GM10248 (cell line): ENCODE measurements around the gene CLEC4F.

Source experiments
- CTCF ChIA-PET: fragments of 300-600 bp; sonication (Branson Sonifier 250); formaldehyde crosslinking; extraction: SDS; loops from one replicate; lab custom pipeline; 2021; ENCODE audit warnings: antibody characterized with exemption; lab: Yijun Ruan, JAX
- POLR2A ChIA-PET: fragments of 350-650 bp; sonication (Branson Sonifier 250); formaldehyde crosslinking; extraction: SDS; loops from one replicate; lab custom pipeline; 2020; ENCODE audit warnings: antibody characterized with exemption; lab: Yijun Ruan, JAX
- DNase-seq: peaks from one replicate; pipeline ENCODE4 v3.0.0; 2012; ENCODE audit errors: extremely low spot score
- CTCF ChIP-seq: IDR thresholded peaks from 2 replicates; pipeline ENCODE4 v1.5.1; 2012; ENCODE audit warnings: mild to moderate bottlenecking, low read depth; ENCODE audit errors: extremely low read depth, missing control alignments, control extremely low read depth

Gene CLEC4F

GRCh38 chr2:70795164-70795995 is 25.0 kb downstream of the CLEC4F start:
- CTCF ChIA-PET: interaction anchor here (0.7 to 1.5 kb wide), 4 partner anchors 12 to 178 kb away, joined by 3 read pairs; no protein-coding TSS in a partner anchor
- TF ChIP-seq CTCF: no peak
- POLR2A ChIA-PET: no interaction called here
- DNase-seq: no peak

GRCh38 chr2:70793450-70793849 is 26.9 kb downstream of the CLEC4F start:
- no peak for DNase-seq
- CTCF ChIA-PET: interaction anchor here (0.9 to 1.9 kb wide), 4 partner anchors 8 to 155 kb away, joined by 3 to 7 read pairs (median 4); no protein-coding TSS in a partner anchor
- POLR2A ChIA-PET: no interaction called here
- no peak for TF ChIP-seq CTCF

GRCh38 chr2:70790136-70790828 is 30.1 kb downstream of the CLEC4F start, which contains the start of gene FIGLA:
FIGLA (minus strand) TSS chr2:70790643; CDS start chr2:70790638, 5 bp downstream.
- no peak for TF ChIP-seq CTCF
- no peak for DNase-seq
- CTCF ChIA-PET: interaction anchor here (1.0 to 2.7 kb wide), 5 partner anchors 16 to 130 kb away, joined by 3 to 14 read pairs (median 7); no protein-coding TSS in a partner anchor
- POLR2A ChIA-PET: no interaction called here

- CTCF ChIA-PET: interaction anchor here (0.8 to 2.7 kb wide), 11 partner anchors 9 to 158 kb away, joined by 3 to 14 read pairs (median 4); partner anchors contain the start of gene ADD2
- peak; percentile 69 for DNase-seq
- POLR2A ChIA-PET: no interaction called here
- peak; percentile 78 for TF ChIP-seq CTCF
Observed at GRCh38 chr2:70789304-70790135, 30.9 kb downstream of the CLEC4F start.

- DNase-seq: peak; percentile 41
- peak; percentile 69 for TF ChIP-seq CTCF
- ChIA-PET POLR2A (no interaction called here), CTCF (interaction anchor here (0.6 to 2.6 kb wide), 8 partner anchors 8 to 482 kb away, joined by 3 to 17 read pairs (median 3); no protein-coding TSS in a partner anchor)
Observed at GRCh38 chr2:70785137-70785911, 35.1 kb downstream of the CLEC4F start.
